ENCODE data around the gene FILIP1.

DNA sequence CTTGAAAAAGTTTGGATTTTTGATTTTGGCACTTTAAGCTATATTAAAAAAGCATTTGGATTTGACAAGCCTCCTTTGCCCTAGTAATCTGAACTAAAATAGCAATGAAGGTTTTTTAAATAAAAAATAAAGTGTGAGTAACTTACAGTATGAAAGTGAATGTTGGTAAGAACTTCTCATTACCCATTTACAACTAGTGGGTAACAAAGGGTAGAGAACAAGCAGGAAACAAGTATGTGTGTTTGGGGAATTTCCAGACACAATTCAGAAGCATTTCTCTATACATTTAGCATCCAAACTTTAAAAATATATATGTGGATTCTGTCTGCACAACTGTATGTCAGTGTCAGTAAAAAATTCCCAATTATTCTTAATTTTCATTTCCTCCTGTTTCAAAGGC is 211.9 kb downstream of the FILIP1 start:
- TF ChIP-seq, protein P1, sequence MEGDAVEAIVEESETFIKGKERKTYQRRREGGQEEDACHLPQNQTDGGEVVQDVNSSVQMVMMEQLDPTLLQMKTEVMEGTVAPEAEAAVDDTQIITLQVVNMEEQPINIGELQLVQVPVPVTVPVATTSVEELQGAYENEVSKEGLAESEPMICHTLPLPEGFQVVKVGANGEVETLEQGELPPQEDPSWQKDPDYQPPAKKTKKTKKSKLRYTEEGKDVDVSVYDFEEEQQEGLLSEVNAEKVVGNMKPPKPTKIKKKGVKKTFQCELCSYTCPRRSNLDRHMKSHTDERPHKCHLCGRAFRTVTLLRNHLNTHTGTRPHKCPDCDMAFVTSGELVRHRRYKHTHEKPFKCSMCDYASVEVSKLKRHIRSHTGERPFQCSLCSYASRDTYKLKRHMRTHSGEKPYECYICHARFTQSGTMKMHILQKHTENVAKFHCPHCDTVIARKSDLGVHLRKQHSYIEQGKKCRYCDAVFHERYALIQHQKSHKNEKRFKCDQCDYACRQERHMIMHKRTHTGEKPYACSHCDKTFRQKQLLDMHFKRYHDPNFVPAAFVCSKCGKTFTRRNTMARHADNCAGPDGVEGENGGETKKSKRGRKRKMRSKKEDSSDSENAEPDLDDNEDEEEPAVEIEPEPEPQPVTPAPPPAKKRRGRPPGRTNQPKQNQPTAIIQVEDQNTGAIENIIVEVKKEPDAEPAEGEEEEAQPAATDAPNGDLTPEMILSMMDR (IDR thresholded peaks at IDR 0.05): no peak
- no peak for TF ChIP-seq EP300 (IDR thresholded peaks at IDR 0.05)

Measured in upper lobe of left lung (tissue), 4 donors.